Measurements from ENCODE around the gene MYG1.

MYG1 gene

GRCh38 chr12:53268630-53269562, 30.6 kb upstream of the MYG1 start:
- TF ChIP-seq GATA2 (IDR thresholded peaks at IDR 0.05; ENCODE audit: low read depth, low read length) (no peak), GATA3 (IDR thresholded peaks at IDR 0.05; ENCODE audit: low read depth, low read length) (no peak)

- TF ChIP-seq GATA3 (IDR thresholded peaks at IDR 0.05; ENCODE audit: low read depth, low read length) (no peak), GATA2 (IDR thresholded peaks at IDR 0.05; ENCODE audit: low read depth, low read length) (no peak)
These were observed 25.1 kb upstream of the MYG1 start for GRCh38 chr12:53274445-53274844.

- TF ChIP-seq GATA2 (IDR thresholded peaks at IDR 0.05; ENCODE audit: low read depth, low read length) = no peak
- TF ChIP-seq GATA3 (IDR thresholded peaks at IDR 0.05; ENCODE audit: low read depth, low read length) = no peak
These were observed 23.0 kb upstream of the MYG1 start for GRCh38 chr12:53276511-53276910.

GRCh38 chr12:53277981-53278380, 21.5 kb upstream of the MYG1 start:
- TF ChIP-seq GATA3 (IDR thresholded peaks at IDR 0.05; ENCODE audit: low read depth, low read length) (no peak), GATA2 (IDR thresholded peaks at IDR 0.05; ENCODE audit: low read depth, low read length) (no peak)

- TF ChIP-seq GATA3 (IDR thresholded peaks at IDR 0.05; ENCODE audit: low read depth, low read length) (no peak), GATA2 (IDR thresholded peaks at IDR 0.05; ENCODE audit: low read depth, low read length) (no peak)
These were observed 20.1 kb upstream of the MYG1 start for GRCh38 chr12:53279283-53279869.

- TF ChIP-seq GATA3 (IDR thresholded peaks at IDR 0.05; ENCODE audit: low read depth, low read length) = no peak
- TF ChIP-seq GATA2 (IDR thresholded peaks at IDR 0.05; ENCODE audit: low read depth, low read length) = no peak
These were observed 19.5 kb upstream of the MYG1 start for GRCh38 chr12:53279888-53280498.

- TF ChIP-seq GATA3 (IDR thresholded peaks at IDR 0.05; ENCODE audit: low read depth, low read length) (no peak), GATA2 (IDR thresholded peaks at IDR 0.05; ENCODE audit: low read depth, low read length) (no peak)
These were observed 13.0 kb upstream of the MYG1 start for GRCh38 chr12:53286448-53286847.

GRCh38 chr12:53287741-53288216, 11.7 kb upstream of the MYG1 start:
- no peak for TF ChIP-seq GATA3 (IDR thresholded peaks at IDR 0.05; ENCODE audit: low read depth, low read length)
- no peak for TF ChIP-seq GATA2 (IDR thresholded peaks at IDR 0.05; ENCODE audit: low read depth, low read length)

GRCh38 chr12:53288322-53288721, 11.2 kb upstream of the MYG1 start:
- TF ChIP-seq GATA2 (IDR thresholded peaks at IDR 0.05; ENCODE audit: low read depth, low read length) (no peak), GATA3 (IDR thresholded peaks at IDR 0.05; ENCODE audit: low read depth, low read length) (no peak)

- no peak for TF ChIP-seq GATA2 (IDR thresholded peaks at IDR 0.05; ENCODE audit: low read depth, low read length)
- no peak for TF ChIP-seq GATA3 (IDR thresholded peaks at IDR 0.05; ENCODE audit: low read depth, low read length)
These were observed 9.6 kb upstream of the MYG1 start for GRCh38 chr12:53289891-53290290.

GRCh38 chr12:53290661-53291060, 8.8 kb upstream of the MYG1 start:
- no peak for TF ChIP-seq GATA2 (IDR thresholded peaks at IDR 0.05; ENCODE audit: low read depth, low read length)
- no peak for TF ChIP-seq GATA3 (IDR thresholded peaks at IDR 0.05; ENCODE audit: low read depth, low read length)

GRCh38 chr12:53292426-53292825, 7.1 kb upstream of the MYG1 start:
- TF ChIP-seq GATA3 (IDR thresholded peaks at IDR 0.05; ENCODE audit: low read depth, low read length) = no peak
- no peak for TF ChIP-seq GATA2 (IDR thresholded peaks at IDR 0.05; ENCODE audit: low read depth, low read length)

GRCh38 chr12:53295070-53295890, 4.2 kb upstream of the MYG1 start, which contains the start of gene PFDN5:
TSS of gene PFDN5 (plus strand) at chr12:53295542. CDS start at chr12:53295568, 26 bp downstream.
- TF ChIP-seq GATA3 (IDR thresholded peaks at IDR 0.05; ENCODE audit: low read depth, low read length) (no peak), GATA2 (IDR thresholded peaks at IDR 0.05; ENCODE audit: low read depth, low read length) (no peak)

- TF ChIP-seq GATA2 (IDR thresholded peaks at IDR 0.05; ENCODE audit: low read depth, low read length) (no peak), GATA3 (IDR thresholded peaks at IDR 0.05; ENCODE audit: low read depth, low read length) (no peak)
These were observed 3.6 kb upstream of the MYG1 start for GRCh38 chr12:53295891-53296219.
